GM12874 (cell line): ENCODE measurements around the gene CLIC5.

Experiments used
- CTCF ChIP-seq: IDR thresholded peaks from 2 replicates; pipeline ENCODE4 v1.5.1; 2011; ENCODE audit warnings: low read depth, mild to moderate bottlenecking, control low read depth, low read length, moderate library complexity; ENCODE audit not compliant: insufficient read depth

The CLIC5 gene

GRCh38 chr6:45896783-45897441 is 118.7 kb downstream of the CLIC5 start:
- no peak for TF ChIP-seq CTCF

- TF ChIP-seq CTCF, result no peak
These were observed 120.1 kb downstream of the CLIC5 start for GRCh38 chr6:45895569-45895968.

GRCh38 chr6:45892696-45893245 is 122.9 kb downstream of the CLIC5 start:
- no peak for TF ChIP-seq CTCF

- no peak for TF ChIP-seq CTCF
These were observed 123.5 kb downstream of the CLIC5 start for GRCh38 chr6:45892196-45892595.

- no peak for TF ChIP-seq CTCF
These were observed 128.9 kb downstream of the CLIC5 start for GRCh38 chr6:45886776-45887175.

- TF ChIP-seq CTCF, result no peak
These were observed 131.3 kb downstream of the CLIC5 start for GRCh38 chr6:45884336-45884735.

GRCh38 chr6:45882671-45883070 is 133.0 kb downstream of the CLIC5 start:
- no peak for TF ChIP-seq CTCF
